ENCODE results near the gene CASP2. TPM values are rescaled to one million over a fixed set of nuclear protein-coding genes. Genes with fewer than 3 reads are reported as not detected.

CASP2 gene
- total and polyA plus RNA-seq, 10 of the 15 experiments (the other 5 are each of a cell fraction or from before 2014, with no cell fraction given): 12.1 to 60.4 (median 26.2) TPM

DNA sequence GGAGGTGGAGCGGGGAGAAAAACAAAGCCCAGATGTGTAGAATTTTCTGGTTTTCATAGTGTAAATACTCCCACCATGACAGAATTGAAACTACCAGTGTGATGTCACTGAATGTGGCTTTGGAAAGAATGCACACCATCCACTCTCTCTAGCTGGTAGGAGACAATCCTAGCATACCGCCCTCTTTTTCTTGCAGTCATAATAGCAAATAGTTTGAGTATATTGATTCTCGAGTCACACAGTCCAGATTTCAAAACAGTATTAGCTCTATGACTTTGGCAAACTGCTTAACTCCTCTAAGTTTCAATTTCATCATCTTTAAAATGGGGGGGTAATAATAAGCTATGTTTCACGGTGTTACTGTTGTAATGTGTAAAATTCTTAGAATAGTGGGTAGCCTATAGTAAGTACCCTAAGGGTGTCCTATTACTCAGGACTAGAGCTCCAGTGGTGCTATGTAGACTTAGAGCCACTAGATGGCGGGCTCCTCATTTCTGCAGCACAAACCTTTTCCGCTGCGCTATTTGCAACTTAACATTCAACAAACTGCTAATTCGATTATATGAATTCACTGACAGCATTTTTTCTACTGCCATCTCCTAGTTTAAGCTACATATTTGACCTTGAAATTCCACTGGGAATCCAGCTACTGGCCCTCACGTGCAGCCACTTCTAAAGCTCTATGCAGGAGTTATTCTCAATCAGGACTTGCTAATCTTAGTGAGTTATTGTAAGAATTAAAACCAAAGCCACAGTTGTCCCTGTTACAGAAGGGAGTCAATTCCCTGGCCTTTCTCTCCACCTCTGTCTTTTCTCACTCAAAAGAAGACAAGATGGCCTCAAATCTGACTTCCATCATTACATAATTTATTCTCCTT, 47.6 kb upstream of the CASP2 start (continued):
- TF ChIP-seq, protein P1, sequence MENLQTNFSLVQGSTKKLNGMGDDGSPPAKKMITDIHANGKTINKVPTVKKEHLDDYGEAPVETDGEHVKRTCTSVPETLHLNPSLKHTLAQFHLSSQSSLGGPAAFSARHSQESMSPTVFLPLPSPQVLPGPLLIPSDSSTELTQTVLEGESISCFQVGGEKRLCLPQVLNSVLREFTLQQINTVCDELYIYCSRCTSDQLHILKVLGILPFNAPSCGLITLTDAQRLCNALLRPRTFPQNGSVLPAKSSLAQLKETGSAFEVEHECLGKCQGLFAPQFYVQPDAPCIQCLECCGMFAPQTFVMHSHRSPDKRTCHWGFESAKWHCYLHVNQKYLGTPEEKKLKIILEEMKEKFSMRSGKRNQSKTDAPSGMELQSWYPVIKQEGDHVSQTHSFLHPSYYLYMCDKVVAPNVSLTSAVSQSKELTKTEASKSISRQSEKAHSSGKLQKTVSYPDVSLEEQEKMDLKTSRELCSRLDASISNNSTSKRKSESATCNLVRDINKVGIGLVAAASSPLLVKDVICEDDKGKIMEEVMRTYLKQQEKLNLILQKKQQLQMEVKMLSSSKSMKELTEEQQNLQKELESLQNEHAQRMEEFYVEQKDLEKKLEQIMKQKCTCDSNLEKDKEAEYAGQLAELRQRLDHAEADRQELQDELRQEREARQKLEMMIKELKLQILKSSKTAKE (IDR thresholded peaks at IDR 0.05; ENCODE audit: low read depth, poor library complexity, severe bottlenecking): peak; percentile 30
- TF ChIP-seq TCF7 (IDR thresholded peaks at IDR 0.05; ENCODE audit: borderline replicate concordance) (0 out of 2 replicates have a peak, but pooled peaks have one; percentile 16), POLR2AphosphoS2 (IDR thresholded peaks at IDR 0.05; ENCODE audit: low read depth, low read length) (no peak), WRNIP1 (IDR thresholded peaks at IDR 0.05; ENCODE audit: borderline replicate concordance, low read depth, low read length) (no peak), TAF1 (IDR thresholded peaks at IDR 0.05; ENCODE audit: borderline replicate concordance, low read depth, low read length) (no peak), SMC3 (IDR thresholded peaks at IDR 0.05; ENCODE audit: borderline replicate concordance, low read length) (peak; percentile 97), YY1 (IDR thresholded peaks at IDR 0.05; ENCODE audit: low read depth, low read length) (0 out of 2 replicates have a peak, but pooled peaks have one; percentile 55), RFX5 (IDR thresholded peaks at IDR 0.05; ENCODE audit: low read depth, low read length) (no peak), ETV6 (conservative IDR thresholded peaks at IDR 0.05 in 1 of 2, IDR thresholded peaks at IDR 0.05 in 1 of 2; ENCODE audit: borderline replicate concordance in 1 of 2, low read depth in 1 of 2) (no peak), ZBED1 (IDR thresholded peaks at IDR 0.05; ENCODE audit: borderline replicate concordance) (no peak), SUPT20H (IDR thresholded peaks at IDR 0.05; ENCODE audit: borderline replicate concordance, control insufficient read depth, low read depth, low read length) (no peak), ZNF217 (IDR thresholded peaks at IDR 0.05) (no peak), ZNF207 (IDR thresholded peaks at IDR 0.05; ENCODE audit: borderline replicate concordance) (no peak), MEF2B (IDR thresholded peaks at IDR 0.05; ENCODE audit: partially characterized antibody, poor library complexity, severe bottlenecking) (no peak)
- TF ChIP-seq, protein P2, sequence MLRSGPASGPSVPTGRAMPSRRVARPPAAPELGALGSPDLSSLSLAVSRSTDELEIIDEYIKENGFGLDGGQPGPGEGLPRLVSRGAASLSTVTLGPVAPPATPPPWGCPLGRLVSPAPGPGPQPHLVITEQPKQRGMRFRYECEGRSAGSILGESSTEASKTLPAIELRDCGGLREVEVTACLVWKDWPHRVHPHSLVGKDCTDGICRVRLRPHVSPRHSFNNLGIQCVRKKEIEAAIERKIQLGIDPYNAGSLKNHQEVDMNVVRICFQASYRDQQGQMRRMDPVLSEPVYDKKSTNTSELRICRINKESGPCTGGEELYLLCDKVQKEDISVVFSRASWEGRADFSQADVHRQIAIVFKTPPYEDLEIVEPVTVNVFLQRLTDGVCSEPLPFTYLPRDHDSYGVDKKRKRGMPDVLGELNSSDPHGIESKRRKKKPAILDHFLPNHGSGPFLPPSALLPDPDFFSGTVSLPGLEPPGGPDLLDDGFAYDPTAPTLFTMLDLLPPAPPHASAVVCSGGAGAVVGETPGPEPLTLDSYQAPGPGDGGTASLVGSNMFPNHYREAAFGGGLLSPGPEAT (IDR thresholded peaks at IDR 0.05; ENCODE audit: low read depth): no peak
- TF ChIP-seq, protein P3, sequence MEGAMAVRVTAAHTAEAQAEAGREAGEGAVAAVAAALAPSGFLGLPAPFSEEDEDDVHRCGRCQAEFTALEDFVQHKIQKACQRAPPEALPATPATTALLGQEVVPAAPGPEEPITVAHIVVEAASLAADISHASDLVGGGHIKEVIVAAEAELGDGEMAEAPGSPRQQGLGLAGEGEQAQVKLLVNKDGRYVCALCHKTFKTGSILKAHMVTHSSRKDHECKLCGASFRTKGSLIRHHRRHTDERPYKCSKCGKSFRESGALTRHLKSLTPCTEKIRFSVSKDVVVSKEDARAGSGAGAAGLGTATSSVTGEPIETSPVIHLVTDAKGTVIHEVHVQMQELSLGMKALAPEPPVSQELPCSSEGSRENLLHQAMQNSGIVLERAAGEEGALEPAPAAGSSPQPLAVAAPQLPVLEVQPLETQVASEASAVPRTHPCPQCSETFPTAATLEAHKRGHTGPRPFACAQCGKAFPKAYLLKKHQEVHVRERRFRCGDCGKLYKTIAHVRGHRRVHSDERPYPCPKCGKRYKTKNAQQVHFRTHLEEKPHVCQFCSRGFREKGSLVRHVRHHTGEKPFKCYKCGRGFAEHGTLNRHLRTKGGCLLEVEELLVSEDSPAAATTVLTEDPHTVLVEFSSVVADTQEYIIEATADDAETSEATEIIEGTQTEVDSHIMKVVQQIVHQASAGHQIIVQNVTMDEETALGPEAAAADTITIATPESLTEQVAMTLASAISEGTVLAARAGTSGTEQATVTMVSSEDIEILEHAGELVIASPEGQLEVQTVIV (IDR thresholded peaks at IDR 0.05; ENCODE audit: borderline replicate concordance, partially characterized antibody): no peak
- TF ChIP-seq, protein P4, sequence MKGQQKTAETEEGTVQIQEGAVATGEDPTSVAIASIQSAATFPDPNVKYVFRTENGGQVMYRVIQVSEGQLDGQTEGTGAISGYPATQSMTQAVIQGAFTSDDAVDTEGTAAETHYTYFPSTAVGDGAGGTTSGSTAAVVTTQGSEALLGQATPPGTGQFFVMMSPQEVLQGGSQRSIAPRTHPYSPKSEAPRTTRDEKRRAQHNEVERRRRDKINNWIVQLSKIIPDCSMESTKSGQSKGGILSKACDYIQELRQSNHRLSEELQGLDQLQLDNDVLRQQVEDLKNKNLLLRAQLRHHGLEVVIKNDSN (IDR thresholded peaks at IDR 0.05; ENCODE audit: borderline replicate concordance, extremely low read length, insufficient read depth, low read depth, low read length): no peak
- TF ChIP-seq, protein P5, sequence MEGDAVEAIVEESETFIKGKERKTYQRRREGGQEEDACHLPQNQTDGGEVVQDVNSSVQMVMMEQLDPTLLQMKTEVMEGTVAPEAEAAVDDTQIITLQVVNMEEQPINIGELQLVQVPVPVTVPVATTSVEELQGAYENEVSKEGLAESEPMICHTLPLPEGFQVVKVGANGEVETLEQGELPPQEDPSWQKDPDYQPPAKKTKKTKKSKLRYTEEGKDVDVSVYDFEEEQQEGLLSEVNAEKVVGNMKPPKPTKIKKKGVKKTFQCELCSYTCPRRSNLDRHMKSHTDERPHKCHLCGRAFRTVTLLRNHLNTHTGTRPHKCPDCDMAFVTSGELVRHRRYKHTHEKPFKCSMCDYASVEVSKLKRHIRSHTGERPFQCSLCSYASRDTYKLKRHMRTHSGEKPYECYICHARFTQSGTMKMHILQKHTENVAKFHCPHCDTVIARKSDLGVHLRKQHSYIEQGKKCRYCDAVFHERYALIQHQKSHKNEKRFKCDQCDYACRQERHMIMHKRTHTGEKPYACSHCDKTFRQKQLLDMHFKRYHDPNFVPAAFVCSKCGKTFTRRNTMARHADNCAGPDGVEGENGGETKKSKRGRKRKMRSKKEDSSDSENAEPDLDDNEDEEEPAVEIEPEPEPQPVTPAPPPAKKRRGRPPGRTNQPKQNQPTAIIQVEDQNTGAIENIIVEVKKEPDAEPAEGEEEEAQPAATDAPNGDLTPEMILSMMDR (IDR thresholded peaks at IDR 0.05 in 2 of 3, conservative IDR thresholded peaks at IDR 0.05 in 1 of 3; ENCODE audit: control insufficient read depth in 2 of 3, extremely low read depth in 1 of 3, insufficient read depth in 1 of 3, low read depth in 3 of 3, low read length in 3 of 3): peak; percentile 82 to 95 (median 91)
